SK-N-SH (cell line): ENCODE results near the gene DYNLRB1. TPM values are rescaled to one million over a fixed set of nuclear protein-coding genes. Genes with fewer than 3 reads are reported as not detected.

Experiments
- CTCF ChIA-PET: fragments of 300-600, 350-600 bp; formaldehyde crosslinking; extraction: SDS; loops from one replicate; lab custom pipeline; 2021; lab: Yijun Ruan, JAX
- POLR2A ChIA-PET: fragments of 350-600 bp; sonication (Branson Sonifier 250); formaldehyde crosslinking; extraction: SDS; loops from one replicate; lab custom pipeline; 2020; ENCODE audit warnings: antibody characterized with exemption, inconsistent platforms; lab: Yijun Ruan, JAX
- DNase-seq: peaks from one replicate; pipeline ENCODE4 v3.0.0; 2012
- H2AFZ ChIP-seq: fragments of 200-600 bp; sonication (generic); 2 replicates; pipeline ENCODE4 v1.8.1; 2016; ENCODE audit warnings: antibody characterized with exemption, mild to moderate bottlenecking, low read depth
- H3F3A ChIP-seq: fragments of 200-600 bp; sonication (generic); replicated peaks from 2 replicates; pipeline ENCODE3; 2016; ENCODE audit warnings: antibody characterized with exemption, mild to moderate bottlenecking; ENCODE audit not compliant: insufficient read depth
- H3K27ac ChIP-seq, 2 experiments: fragments of 200-500 bp in 1 of 2; fragments of 200-600 bp in 1 of 2; sonication (Bioruptor generic) in 1 of 2; sonication (generic), shearing (Covaris generic) in 1 of 2; 2 replicates each; pipeline versions ENCODE4 v1.5.1 to v1.6.1; 2014 to 2016; ENCODE audit warnings: low read depth in 2 of 2, inconsistent platforms in 1 of 2, low read length in 1 of 2, mild to moderate bottlenecking in 1 of 2, mixed read lengths in 1 of 2
- H3K27me3 ChIP-seq: fragments of 200-600 bp; sonication (generic), shearing (Covaris generic); 2 replicates; pipeline ENCODE4 v1.6.1; 2016; ENCODE audit warnings: mixed run types; ENCODE audit not compliant: insufficient read depth
- H3K36me3 ChIP-seq, 2 experiments: fragments of 200-500 bp in 1 of 2; fragments of 200-600 bp in 1 of 2; sonication (Bioruptor generic) in 1 of 2; sonication (generic) in 1 of 2; replicated peaks in 1 of 2; 2 replicates each; pipeline versions ENCODE3 to v1.5.1; 2014 to 2016; ENCODE audit warnings: low read length in 1 of 2, mild to moderate bottlenecking in 1 of 2; ENCODE audit not compliant: insufficient read depth in 2 of 2, control insufficient read depth in 1 of 2
- H3K4me1 ChIP-seq, 2 experiments: fragments of 200-500 bp in 1 of 2; fragments of 200-600 bp in 1 of 2; sonication (Bioruptor generic) in 1 of 2; sonication (generic), shearing (Covaris generic) in 1 of 2; 2 replicates each; pipeline versions ENCODE4 v1.5.1 to v1.6.1; 2014 to 2016; ENCODE audit warnings: low read depth in 1 of 2, low read length in 1 of 2, mixed run types in 1 of 2; ENCODE audit not compliant: insufficient read depth in 2 of 2, control insufficient read depth in 1 of 2
- H3K4me2 ChIP-seq: fragments of 200-600 bp; sonication (generic), shearing (Covaris generic); 2 replicates; pipeline ENCODE4 v1.6.1; 2017; ENCODE audit warnings: mixed run types
- H3K4me3 ChIP-seq, 2 experiments: fragments of 200-500 bp in 1 of 2; fragments of 200-600 bp in 1 of 2; sonication (Bioruptor generic) in 1 of 2; sonication (generic), shearing (Covaris generic) in 1 of 2; 2 replicates each; pipeline versions ENCODE4 v1.5.1 to v1.8.1; 2014 to 2016; ENCODE audit warnings: low read depth in 2 of 2, inconsistent platforms in 1 of 2, low read length in 1 of 2, mild to moderate bottlenecking in 1 of 2, mixed read lengths in 1 of 2, moderate library complexity in 1 of 2
- H3K79me2 ChIP-seq: fragments of 200-600 bp; sonication (generic); 2 replicates; pipeline ENCODE4 v1.8.1; 2017; ENCODE audit warnings: mild to moderate bottlenecking; ENCODE audit not compliant: insufficient read depth
- H3K9ac ChIP-seq: fragments of 200-600 bp; sonication (generic); 2 replicates; pipeline ENCODE4 v1.6.1; 2017; ENCODE audit warnings: mixed run types
- H3K9me2 ChIP-seq: fragments of 200-600 bp; sonication (generic); 2 replicates; pipeline ENCODE4 v1.6.1; 2017; ENCODE audit warnings: mixed run types
- H3K9me3 ChIP-seq: fragments of 200-600 bp; sonication (generic); 2 replicates; pipeline ENCODE4 v1.6.1; 2017; ENCODE audit warnings: mixed run types, mild to moderate bottlenecking, moderate library complexity
- H4K20me1 ChIP-seq: fragments of 200-600 bp; sonication (generic); 2 replicates; pipeline ENCODE4 v1.6.1; 2017; ENCODE audit warnings: mild to moderate bottlenecking, mixed run types; ENCODE audit not compliant: insufficient read depth
- CHD2 ChIP-seq: fragments of 150-350 bp; IDR thresholded peaks from 2 replicates; pipeline ENCODE4 v1.6.1; 2018; ENCODE audit warnings: low read length; ENCODE audit not compliant: partially characterized antibody
- FOSL2 ChIP-seq: IDR thresholded peaks from 2 replicates; pipeline ENCODE4 v1.4.0; 2012; ENCODE audit warnings: low read depth, mild to moderate bottlenecking, moderate library complexity, borderline replicate concordance
- FOXJ3 ChIP-seq: sonication (generic); formaldehyde crosslinking; IDR thresholded peaks from 2 replicates; pipeline ENCODE4 v1.5.1; 2020; ENCODE audit warnings: mild to moderate bottlenecking, missing genetic modification reagents
- FOXM1 ChIP-seq: IDR thresholded peaks from 2 replicates; pipeline ENCODE4 v1.4.0; 2012; ENCODE audit warnings: low read depth, mild to moderate bottlenecking
- GABPA ChIP-seq: IDR thresholded peaks from 2 replicates; pipeline ENCODE4 v1.4.0; 2012; ENCODE audit warnings: low read depth, mild to moderate bottlenecking
- GATA2 ChIP-seq: sonication (generic); formaldehyde crosslinking; IDR thresholded peaks from 2 replicates; pipeline ENCODE4 v1.5.0; 2020; ENCODE audit warnings: mild to moderate bottlenecking, missing genetic modification reagents
- IRF3 ChIP-seq: fragments of 150-350 bp; IDR thresholded peaks from 2 replicates; pipeline ENCODE4 v1.6.1; 2016; ENCODE audit warnings: mild to moderate bottlenecking, low read depth, low read length
- JUND ChIP-seq: IDR thresholded peaks from 2 replicates; pipeline ENCODE4 v1.4.0; 2012
- MAX ChIP-seq: IDR thresholded peaks from 2 replicates; pipeline ENCODE4 v1.4.0; 2012; ENCODE audit warnings: low read depth
- MEF2A ChIP-seq: IDR thresholded peaks from 2 replicates; pipeline ENCODE4 v1.4.0; 2012; ENCODE audit warnings: low read depth, borderline replicate concordance
- MXI1 ChIP-seq: IDR thresholded peaks from 2 replicates; pipeline ENCODE4 v1.6.1; 2012; ENCODE audit warnings: mild to moderate bottlenecking, low read depth, low read length, improper control_type of control experiment
- NRF1 ChIP-seq: IDR thresholded peaks from 2 replicates; pipeline ENCODE4 v1.6.1; 2012; ENCODE audit warnings: low read depth, mild to moderate bottlenecking, low read length
- POLR2AphosphoS5 ChIP-seq: IDR thresholded peaks from 2 replicates; pipeline ENCODE4 v1.6.1; 2012; ENCODE audit warnings: low read depth, low read length
- RCOR1 ChIP-seq: fragments of 150-350 bp; IDR thresholded peaks from 2 replicates; pipeline ENCODE4 v1.6.1; 2017; ENCODE audit warnings: antibody characterized with exemption, low read length
- RFX5 ChIP-seq: IDR thresholded peaks from 2 replicates; pipeline ENCODE4 v1.6.1; 2012; ENCODE audit warnings: mild to moderate bottlenecking, improper control_type of control experiment, low read length
- RXRA ChIP-seq: IDR thresholded peaks from 2 replicates; pipeline ENCODE4 v1.4.0; 2012; ENCODE audit warnings: low read depth, mild to moderate bottlenecking, borderline replicate concordance
- SIN3A ChIP-seq: IDR thresholded peaks from 2 replicates; pipeline ENCODE4 v1.6.1; 2012; ENCODE audit warnings: low read depth, mild to moderate bottlenecking, low read length, moderate library complexity, borderline replicate concordance
- USF1 ChIP-seq: IDR thresholded peaks from 2 replicates; pipeline ENCODE4 v1.4.0; 2012; ENCODE audit warnings: low read depth, borderline replicate concordance
- YY1 ChIP-seq: IDR thresholded peaks from 2 replicates; pipeline ENCODE4 v1.4.0; 2012; ENCODE audit warnings: low read depth, mild to moderate bottlenecking
- WGBS: methylation state at CpG from one replicate; pipeline ENCODE4 v1.1.6; 2017; ENCODE audit warnings: low lambda C conversion rate; 5-methylcytosine and 5-hydroxymethylcytosine counted together
- polyA plus RNA-seq, 3 experiments: library from polyadenylated mRNA; depleted of rRNA; stranded (reverse); fragments of >200 nt; gene quantifications; 2 replicates each; pipeline ENCODE4 v1.2.3, GENCODE V29; 2012

Gene DYNLRB1
- polyA plus RNA-seq, 1 of the 3 experiments (the other 2 are of a cell fraction): 402 TPM

- H3F3A ChIP-seq: no peaks in the 10 kb centered on the region
- H3K4me1 ChIP-seq: peaks cover 0 to 9% of the 10 kb centered on the region in 2 experiments; a peak in 1 of 4 replicates
- H3K4me3 ChIP-seq: peak overlapping the region; percentile 32 to 73; a peak in 3 of 4 replicates
- ChIA-PET POLR2A (interaction anchor here (1.0 to 2.3 kb wide), 4 partner anchors 44 to 196 kb away, joined by 3 to 14 read pairs (median 6); partner anchors contain the start of genes ITCH and TP53INP2), CTCF (interaction anchor here (0.6 to 4.4 kb wide), 10 partner anchors 20 to 562 kb away, joined by 3 to 17 read pairs (median 4); no protein-coding TSS in a partner anchor)
- no peaks in the 10 kb centered on the region for H4K20me1 ChIP-seq
- no peaks in the 10 kb centered on the region for H3K9me2 ChIP-seq
- no peak for TF ChIP-seq MEF2A
- TF ChIP-seq USF1: no peak
- TF ChIP-seq FOXJ3 (CRISPR knock-in tag): no peak
- no peak for TF ChIP-seq CHD2
- no peak overlapping the region for H3K27ac ChIP-seq
- H3K9ac ChIP-seq: no peak overlapping the region
- H3K79me2 ChIP-seq: no peaks in the 10 kb centered on the region
- peaks cover 0 to 6% of the 10 kb centered on the region in 2 experiments for H3K36me3 ChIP-seq
- WGBS: 58% methylated on average over 37 of the region's 43 CpGs
- no peak overlapping the region for H2AFZ ChIP-seq
- H3K4me2 ChIP-seq: peak overlapping the region; percentile 98; the same call in 1 of the 2 replicates
- H3K27me3 ChIP-seq: no peaks in the 10 kb centered on the region
- no peaks in the 10 kb centered on the region for H3K9me3 ChIP-seq
- DNase-seq: peak; percentile 61
These were observed 43.3 kb downstream of the DYNLRB1 start for GRCh38 chr20:34559311-34560140.

- ChIA-PET POLR2A (no interaction called here), CTCF (interaction anchor here (0.9 to 4.4 kb wide), 2 partner anchors 21 to 247 kb away, joined by 6 to 17 read pairs; no protein-coding TSS in a partner anchor)
- Histone ChIP-seq H3F3A (no peaks in the 10 kb centered on the region), H3K4me2 (no peak overlapping the region), H3K27me3 (no peaks in the 10 kb centered on the region), H3K4me3 (no peak overlapping the region), H4K20me1 (no peaks in the 10 kb centered on the region), H2AFZ (no peak overlapping the region), H3K79me2 (no peaks in the 10 kb centered on the region), H3K36me3 (peaks cover 0 to 6% of the 10 kb centered on the region in 2 experiments), H3K27ac (no peak overlapping the region), H3K9ac (no peak overlapping the region), H3K4me1 (peaks cover 0 to 9% of the 10 kb centered on the region in 2 experiments; a peak in 1 of 4 replicates), H3K9me3 (no peaks in the 10 kb centered on the region), H3K9me2 (no peaks in the 10 kb centered on the region)
- DNase-seq: no peak
- 89% methylated on average over 5 of the region's 12 CpGs for WGBS
- TF ChIP-seq GABPA (no peak), RCOR1 (no peak), RFX5 (no peak)
These were observed 43.9 kb downstream of the DYNLRB1 start for GRCh38 chr20:34560141-34560523.

- Histone ChIP-seq H4K20me1 (no peaks in the 10 kb centered on the region), H3K9me2 (no peaks in the 10 kb centered on the region), H3K4me3 (no peak overlapping the region), H3K9me3 (no peaks in the 10 kb centered on the region), H3K4me1 (peaks cover 0 to 9% of the 10 kb centered on the region in 2 experiments; a peak in 1 of 4 replicates), H3K27ac (no peak overlapping the region), H3K36me3 (peaks cover 0 to 6% of the 10 kb centered on the region in 2 experiments), H3F3A (no peaks in the 10 kb centered on the region), H2AFZ (no peak overlapping the region), H3K27me3 (no peaks in the 10 kb centered on the region), H3K4me2 (no peak overlapping the region), H3K79me2 (no peaks in the 10 kb centered on the region), H3K9ac (no peak overlapping the region)
- 96% methylated on average over 7 of the region's 7 CpGs for WGBS
- DNase-seq: no peak
- ChIA-PET CTCF (interaction anchor here (1.5 to 4.4 kb wide), 2 partner anchors 22 to 147 kb away, joined by 4 to 17 read pairs; no protein-coding TSS in a partner anchor), POLR2A (no interaction called here)
- TF ChIP-seq GATA2 (CRISPR knock-in tag) (no peak), IRF3 (no peak), RXRA (no peak), FOSL2 (no peak), SIN3A (no peak), NRF1 (no peak), USF1 (no peak), JUND (no peak), YY1 (no peak), MXI1 (no peak), MAX (no peak), FOXM1 (no peak), RFX5 (no peak), POLR2AphosphoS5 (no peak)
These were observed 44.4 kb downstream of the DYNLRB1 start for GRCh38 chr20:34560614-34561013.
